Smooth muscle cell (in vitro differentiated cells): Measurements from ENCODE around the gene RBM47. TPM values are rescaled to one million over a fixed set of nuclear protein-coding genes. Genes with fewer than 3 reads are reported as not detected.
A peak's percentile ranks its signal among the peaks of the same experiment; 100 is the strongest.

ENCODE experiments used
- DNase-seq: peaks from one replicate; lab custom pipeline; 2025; ENCODE audit not compliant: unreplicated experiment; lab: John Stamatoyannopoulos, UW
- H2AFZ ChIP-seq: fragments of 200-600 bp; sonication (generic); 2 replicates; pipeline ENCODE4 v1.6.0; 2016; ENCODE audit warnings: antibody characterized with exemption, low read depth, mild to moderate bottlenecking
- H3F3A ChIP-seq: fragments of 200-600 bp; sonication (generic); 2 replicates; pipeline ENCODE4 v1.6.0; 2017; ENCODE audit warnings: antibody characterized with exemption, low read depth
- H3K27ac ChIP-seq: fragments of 200-600 bp; sonication (generic); 2 replicates; pipeline ENCODE4 v1.5.1; 2016; ENCODE audit warnings: low read depth, mild to moderate bottlenecking
- H3K27me3 ChIP-seq: fragments of 200-600 bp; sonication (generic); 2 replicates; pipeline ENCODE4 v1.6.1; 2016; ENCODE audit warnings: low read depth, mild to moderate bottlenecking
- H3K36me3 ChIP-seq: fragments of 200-600 bp; sonication (generic); 2 replicates; pipeline ENCODE4 v1.5.1; 2016; ENCODE audit warnings: low read depth
- H3K4me1 ChIP-seq: fragments of 200-600 bp; sonication (generic); 2 replicates; pipeline ENCODE4 v1.5.1; 2016; ENCODE audit warnings: low read depth
- H3K4me2 ChIP-seq: fragments of 200-600 bp; sonication (generic); 2 replicates; pipeline ENCODE4 v1.6.0; 2016; ENCODE audit warnings: mild to moderate bottlenecking
- H3K4me3 ChIP-seq: fragments of 200-600 bp; sonication (generic); 2 replicates; pipeline ENCODE4 v1.5.1; 2016; ENCODE audit warnings: mild to moderate bottlenecking
- H3K79me2 ChIP-seq: fragments of 200-600 bp; sonication (generic); 2 replicates; pipeline ENCODE4 v1.6.0; 2016; ENCODE audit warnings: low read depth, mild to moderate bottlenecking
- H3K9ac ChIP-seq: fragments of 200-600 bp; sonication (generic); 2 replicates; pipeline ENCODE4 v1.6.0; 2016; ENCODE audit warnings: low read depth
- H3K9me3 ChIP-seq: fragments of 200-600 bp; sonication (generic); replicated peaks from 2 replicates; pipeline ENCODE4 v1.5.1; 2016; ENCODE audit warnings: low read depth
- H4K20me1 ChIP-seq: fragments of 200-600 bp; sonication (generic); 2 replicates; pipeline ENCODE4 v1.6.0; 2016; ENCODE audit warnings: low read depth
- WGBS: methylation state at CpG from one replicate; pipeline ENCODE4 v1.1.7; 2016; ENCODE audit warnings: low lambda C conversion rate; 5-methylcytosine and 5-hydroxymethylcytosine counted together
- polyA plus RNA-seq: library from polyadenylated mRNA; unstranded; fragments of >200 nt; fragmentation: Nextera tagmentation; extraction: Ambion mirVana; gene quantifications from 2 replicates; pipeline ENCODE4 v1.2.1, GENCODE V29; 2016
- total RNA-seq: library from RNA; depleted of rRNA; stranded (reverse); fragments of >200 nt; gene quantifications from 2 replicates; pipeline ENCODE4 v1.2.3, GENCODE V29; 2014
- TF ChIP-seq, protein P1 (sequence below): fragments of 200-600 bp; sonication (generic); IDR thresholded peaks from 2 replicates; pipeline ENCODE4 v1.5.1; 2017; ENCODE audit warnings: borderline replicate concordance, mild to moderate bottlenecking, antibody characterized with exemption; ENCODE audit not compliant: insufficient read depth, poor library complexity, severe bottlenecking

RBM47 gene
- total and polyA plus RNA-seq, 2 experiments from 2014 or later = 3.4 to 5.5 TPM

DNA sequence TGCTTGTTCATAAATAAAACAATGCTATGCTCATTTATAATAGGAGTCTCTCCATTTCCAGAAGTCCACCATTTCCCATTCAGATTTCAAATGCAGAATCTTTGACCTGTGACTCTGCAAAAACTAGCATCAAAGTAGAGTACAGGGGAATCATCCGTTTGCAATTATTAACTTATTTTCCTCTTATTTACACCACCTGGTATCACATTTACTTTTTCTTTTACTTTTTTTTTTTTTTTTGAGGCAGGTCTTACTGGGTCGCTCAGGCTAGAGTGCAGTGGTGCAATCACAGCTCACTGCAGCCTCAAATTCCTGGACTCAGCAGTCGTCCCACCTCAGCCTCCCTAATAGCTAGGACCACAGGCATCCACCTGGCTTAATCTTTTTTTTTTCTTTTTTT lies 37.6 kb downstream of the RBM47 start:
- Histone ChIP-seq H3K9me3 (no peaks in the 10 kb centered on the region), H3K79me2 (no peaks in the 10 kb centered on the region), H3K4me2 (no peak overlapping the region), H3F3A (peaks cover 5% of the 10 kb centered on the region), H2AFZ (no peak overlapping the region), H3K9ac (no peak overlapping the region), H4K20me1 (no peaks in the 10 kb centered on the region), H3K4me1 (peaks cover 7% of the 10 kb centered on the region), H3K27me3 (no peaks in the 10 kb centered on the region), H3K4me3 (no peak overlapping the region), H3K36me3 (no peaks in the 10 kb centered on the region), H3K27ac (no peak overlapping the region)
- TF ChIP-seq, protein P1, sequence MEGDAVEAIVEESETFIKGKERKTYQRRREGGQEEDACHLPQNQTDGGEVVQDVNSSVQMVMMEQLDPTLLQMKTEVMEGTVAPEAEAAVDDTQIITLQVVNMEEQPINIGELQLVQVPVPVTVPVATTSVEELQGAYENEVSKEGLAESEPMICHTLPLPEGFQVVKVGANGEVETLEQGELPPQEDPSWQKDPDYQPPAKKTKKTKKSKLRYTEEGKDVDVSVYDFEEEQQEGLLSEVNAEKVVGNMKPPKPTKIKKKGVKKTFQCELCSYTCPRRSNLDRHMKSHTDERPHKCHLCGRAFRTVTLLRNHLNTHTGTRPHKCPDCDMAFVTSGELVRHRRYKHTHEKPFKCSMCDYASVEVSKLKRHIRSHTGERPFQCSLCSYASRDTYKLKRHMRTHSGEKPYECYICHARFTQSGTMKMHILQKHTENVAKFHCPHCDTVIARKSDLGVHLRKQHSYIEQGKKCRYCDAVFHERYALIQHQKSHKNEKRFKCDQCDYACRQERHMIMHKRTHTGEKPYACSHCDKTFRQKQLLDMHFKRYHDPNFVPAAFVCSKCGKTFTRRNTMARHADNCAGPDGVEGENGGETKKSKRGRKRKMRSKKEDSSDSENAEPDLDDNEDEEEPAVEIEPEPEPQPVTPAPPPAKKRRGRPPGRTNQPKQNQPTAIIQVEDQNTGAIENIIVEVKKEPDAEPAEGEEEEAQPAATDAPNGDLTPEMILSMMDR = no peak
- DNase-seq = no peak
- WGBS = 94% methylated on average over 3 of the region's 3 CpGs

DNA sequence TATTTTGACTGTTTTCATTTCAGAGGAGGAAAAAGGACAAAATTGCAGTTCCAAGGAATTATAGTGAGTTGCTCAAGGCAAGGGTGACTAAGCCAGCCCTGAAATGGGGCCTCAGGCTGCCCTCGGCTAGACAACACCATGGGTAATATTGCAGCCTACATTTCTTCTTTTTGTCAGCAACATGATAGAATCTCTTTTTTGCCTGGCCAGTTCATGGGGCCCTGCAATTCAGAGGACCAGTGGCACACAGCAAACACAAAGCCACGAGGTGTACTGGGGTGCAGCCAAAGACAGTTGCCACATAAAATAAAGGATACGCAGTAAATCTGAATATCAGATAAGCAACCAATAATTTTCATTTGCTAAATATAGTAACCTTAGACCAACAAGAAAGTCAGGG lies 41.8 kb downstream of the RBM47 start:
- Histone ChIP-seq H3F3A (peaks cover 5% of the 10 kb centered on the region), H3K79me2 (no peaks in the 10 kb centered on the region), H4K20me1 (no peaks in the 10 kb centered on the region), H3K4me3 (no peak overlapping the region), H3K9me3 (no peaks in the 10 kb centered on the region), H3K9ac (no peak overlapping the region), H3K36me3 (no peaks in the 10 kb centered on the region), H3K4me2 (peak overlapping the region; percentile 67), H3K4me1 (peaks cover 21% of the 10 kb centered on the region), H3K27me3 (no peaks in the 10 kb centered on the region), H3K27ac (peak overlapping the region; percentile 71), H2AFZ (no peak overlapping the region)
- TF ChIP-seq, protein P1 = no peak
- WGBS = 26% methylated on average over 3 of the region's 3 CpGs
- no peak for DNase-seq

DNA sequence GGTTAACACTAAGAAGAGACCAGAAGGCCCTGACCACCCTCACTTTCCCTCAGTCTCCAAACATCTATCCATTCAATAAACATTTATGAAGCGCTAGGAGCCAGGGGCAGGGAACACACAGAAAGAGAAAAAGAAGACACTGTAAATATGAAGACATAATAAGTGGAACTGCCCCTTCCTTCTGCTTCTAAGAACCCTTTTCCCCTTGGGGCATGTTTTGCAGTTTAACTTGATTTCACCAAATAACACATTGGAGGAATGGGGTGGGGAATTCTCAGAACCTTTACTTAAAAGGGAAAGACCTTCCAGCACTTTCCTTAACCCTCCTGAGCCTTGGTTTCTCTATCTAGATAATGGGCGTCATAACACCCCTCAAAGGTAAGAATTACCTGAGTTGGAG lies 42.3 kb downstream of the RBM47 start:
- H3K4me1 ChIP-seq = peaks cover 21% of the 10 kb centered on the region
- no peak overlapping the region for H2AFZ ChIP-seq
- DNase-seq = no peak
- H3K9ac ChIP-seq = no peak overlapping the region
- no peak overlapping the region for H3K4me3 ChIP-seq
- H3K4me2 ChIP-seq = peak overlapping the region; percentile 67
- no peaks in the 10 kb centered on the region for H3K27me3 ChIP-seq
- peaks cover 5% of the 10 kb centered on the region for H3F3A ChIP-seq
- H3K79me2 ChIP-seq = no peaks in the 10 kb centered on the region
- H4K20me1 ChIP-seq = no peaks in the 10 kb centered on the region
- TF ChIP-seq, protein P1 = no peak
- 72% methylated on average over 2 of the region's 2 CpGs for WGBS
- peak overlapping the region; percentile 71 for H3K27ac ChIP-seq
- no peaks in the 10 kb centered on the region for H3K36me3 ChIP-seq
- H3K9me3 ChIP-seq = no peaks in the 10 kb centered on the region

DNA sequence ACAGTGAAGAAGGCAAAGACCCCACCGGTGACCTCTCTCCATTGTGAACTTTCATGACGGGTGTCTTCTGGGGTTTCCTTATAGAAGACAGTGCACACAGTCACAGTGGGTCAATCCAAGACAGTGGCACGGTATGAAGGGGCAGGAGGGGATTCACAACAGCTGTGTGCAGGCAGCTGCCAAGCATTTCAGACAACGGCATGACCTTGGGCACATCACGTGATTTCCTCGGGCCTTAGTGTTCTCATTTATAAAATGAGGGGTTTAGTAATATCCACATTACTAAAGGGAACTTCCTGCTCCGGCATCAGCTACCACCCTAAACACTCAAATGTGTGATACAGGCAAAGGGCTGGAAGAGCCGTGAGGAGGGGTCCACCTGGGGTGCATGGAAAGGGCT lies 42.9 kb downstream of the RBM47 start:
- Histone ChIP-seq H3K4me3 (no peak overlapping the region), H3K27ac (peak overlapping the region; percentile 71), H3K4me1 (peaks cover 21% of the 10 kb centered on the region), H3K9me3 (no peaks in the 10 kb centered on the region), H3K9ac (no peak overlapping the region), H3K4me2 (no peak overlapping the region), H2AFZ (no peak overlapping the region), H3K36me3 (no peaks in the 10 kb centered on the region), H3F3A (peaks cover 5% of the 10 kb centered on the region), H3K79me2 (no peaks in the 10 kb centered on the region), H4K20me1 (no peaks in the 10 kb centered on the region), H3K27me3 (no peaks in the 10 kb centered on the region)
- WGBS = 87% methylated on average over 8 of the region's 8 CpGs
- no peak for DNase-seq
- TF ChIP-seq, protein P1 = no peak
